H1 (cell line): ENCODE measurements around the gene GAS6. TPM values are rescaled to one million over a fixed set of nuclear protein-coding genes. Genes with fewer than 3 reads are reported as not detected.

Experiments
- ASH2L ChIP-seq: fragments of 200-600, 300-600 bp; sonication (generic); IDR thresholded peaks from one replicate; pipeline ENCODE4 v1.7.1; 2017; ENCODE audit warnings: low read length
- BACH1 ChIP-seq: IDR thresholded peaks from 2 replicates; pipeline ENCODE4 v1.6.1; 2012; ENCODE audit warnings: low read length, improper control_type of control experiment
- BRCA1 ChIP-seq: IDR thresholded peaks from 2 replicates; pipeline ENCODE4 v1.6.1; 2012; ENCODE audit warnings: low read depth, low read length, improper control_type of control experiment
- CTBP2 ChIP-seq: IDR thresholded peaks from 2 replicates; pipeline ENCODE4 v1.7.0; 2011; ENCODE audit warnings: borderline replicate concordance, mild to moderate bottlenecking, moderate library complexity, mixed read lengths, low read length; ENCODE audit not compliant: insufficient read depth, insufficient read length
- SP2 ChIP-seq: IDR thresholded peaks from 2 replicates; pipeline ENCODE4 v1.6.1; 2012; ENCODE audit warnings: mild to moderate bottlenecking, low read length, inconsistent platforms
- polyA plus RNA-seq, 7 experiments: library from polyadenylated mRNA; depleted of rRNA in 3 of 7; stranded (reverse) in 5 of 7; unstranded in 2 of 7; fragments of >200 nt in 5 of 7; fragments of 200-250 nt in 2 of 7; gene quantifications; 1 replicate in 5 of 7; 2 replicates in 1 of 7; 4 replicates in 1 of 7; pipeline versions ENCODE4 v1.2.1 to v1.2.3, GENCODE V29; 2011 to 2013; ENCODE audit warnings: missing spikeins in 2 of 7, mixed read lengths in 2 of 7
- total RNA-seq: library from RNA; stranded (reverse); fragmentation: NEBNext Ultra II Directional; extraction: Animal tissue kit (Norgen Biotek cat#: 25700); gene quantifications from 2 replicates; pipeline ENCODE4 v1.2.1, GENCODE V29; 2021
- TF ChIP-seq, protein P1 (sequence below): IDR thresholded peaks from 2 replicates; pipeline ENCODE4 v1.6.1; 2012; ENCODE audit warnings: low read length, inconsistent platforms

GAS6 gene
- total and polyA plus RNA-seq, 2 of the 8 experiments (the other 6 are each of a cell fraction or from before 2014, with no cell fraction given) = 18.6 to 31.0 TPM

DNA sequence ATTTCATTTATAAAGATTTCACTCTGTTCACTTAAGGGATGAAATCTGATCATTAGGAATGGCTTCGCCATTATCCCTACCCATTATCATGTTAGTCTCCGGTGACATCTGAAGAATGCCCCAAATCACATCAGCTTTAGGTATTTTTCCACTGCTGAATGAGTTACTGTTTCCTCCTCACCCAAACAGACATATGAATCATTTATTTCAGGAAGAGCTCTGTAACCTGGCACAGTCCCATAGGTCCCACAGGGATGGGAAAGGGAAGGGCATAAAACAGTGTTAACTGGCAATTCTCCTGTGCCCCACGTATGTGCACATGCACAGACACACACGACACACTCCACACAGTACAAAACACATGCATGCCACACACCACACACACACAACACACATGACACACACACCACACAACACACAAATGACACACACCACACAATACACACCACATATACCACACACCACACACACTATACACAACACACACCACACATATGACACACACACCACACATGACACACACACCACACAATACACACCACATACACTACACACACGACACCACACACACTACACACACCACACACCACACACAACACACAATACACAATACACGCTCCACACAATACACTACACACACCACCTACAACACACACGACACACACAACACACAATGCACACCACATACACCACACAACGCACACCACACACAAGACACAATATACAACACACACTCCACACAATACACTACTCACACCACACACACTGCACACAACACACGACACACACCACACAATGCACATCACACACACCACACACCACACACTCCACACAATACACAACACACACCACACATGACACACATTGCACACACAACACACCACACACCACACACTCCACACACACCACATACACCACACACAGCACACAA, 89.4 kb downstream of the GAS6 start (continued):
- TF ChIP-seq BACH1 (no peak), ASH2L (no peak), CTBP2 (no peak), SP2 (no peak), BRCA1 (no peak)
- TF ChIP-seq, protein P1, sequence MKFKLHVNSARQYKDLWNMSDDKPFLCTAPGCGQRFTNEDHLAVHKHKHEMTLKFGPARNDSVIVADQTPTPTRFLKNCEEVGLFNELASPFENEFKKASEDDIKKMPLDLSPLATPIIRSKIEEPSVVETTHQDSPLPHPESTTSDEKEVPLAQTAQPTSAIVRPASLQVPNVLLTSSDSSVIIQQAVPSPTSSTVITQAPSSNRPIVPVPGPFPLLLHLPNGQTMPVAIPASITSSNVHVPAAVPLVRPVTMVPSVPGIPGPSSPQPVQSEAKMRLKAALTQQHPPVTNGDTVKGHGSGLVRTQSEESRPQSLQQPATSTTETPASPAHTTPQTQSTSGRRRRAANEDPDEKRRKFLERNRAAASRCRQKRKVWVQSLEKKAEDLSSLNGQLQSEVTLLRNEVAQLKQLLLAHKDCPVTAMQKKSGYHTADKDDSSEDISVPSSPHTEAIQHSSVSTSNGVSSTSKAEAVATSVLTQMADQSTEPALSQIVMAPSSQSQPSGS = no peak
